Activated naive CD4-positive, alpha-beta T cell treated with anti-CD3 and anti-CD28 coated beads for 36 hours (primary cell): ENCODE data around the gene CRB1. TPM values are rescaled to one million over a fixed set of nuclear protein-coding genes. Genes with fewer than 3 reads are reported as not detected.

Experiments
- CTCF ChIA-PET: fragments of 350-600 bp; sonication (Branson Sonifier 250); formaldehyde crosslinking; loops from one replicate; lab custom pipeline; 2021; ENCODE audit warnings: antibody characterized with exemption; lab: Charles Lee
- DNase-seq: peaks from one replicate; pipeline ENCODE4 v3.0.0-alpha.2; 2020
- H3K27ac Mint-ChIP-seq: one replicate; pipeline ENCODE4 v1.8.0; 2021; ENCODE audit warnings: mild to moderate bottlenecking, mixed read lengths
- H3K27me3 Mint-ChIP-seq: one replicate; pipeline ENCODE4 v1.8.0; 2021; ENCODE audit warnings: low read depth, mixed read lengths
- H3K36me3 Mint-ChIP-seq: one replicate; pipeline ENCODE4 v1.8.0; 2021; ENCODE audit warnings: low read depth, mixed read lengths
- H3K4me1 Mint-ChIP-seq: one replicate; pipeline ENCODE4 v1.8.0; 2021; ENCODE audit warnings: low read depth, mixed read lengths
- H3K4me3 Mint-ChIP-seq: one replicate; pipeline ENCODE4 v1.8.0; 2021; ENCODE audit warnings: mild to moderate bottlenecking, moderate library complexity, mixed read lengths
- H3K9me3 Mint-ChIP-seq: one replicate; pipeline ENCODE4 v1.8.0; 2021; ENCODE audit warnings: mixed read lengths
- intact Hi-C: fragments of 100-400 bp; cut with micrococcal nuclease; formaldehyde crosslinking; loops from one replicate; pipeline ENCODE4 v1.15.1; 2023
- total RNA-seq, 2 experiments: library from RNA; stranded (reverse); gene quantifications; one replicate each; pipeline ENCODE4 v1.2.3, GENCODE V29; 2021

The CRB1 gene
- total RNA-seq, 2 experiments from 2014 or later, result not detected

- H3K9me3 Mint-ChIP-seq, result no peaks in the 10 kb centered on the region
- no peaks in the 10 kb centered on the region for H3K4me1 Mint-ChIP-seq
- no peaks in the 10 kb centered on the region for H3K36me3 Mint-ChIP-seq
- no peak overlapping the region for H3K4me3 Mint-ChIP-seq
- no peaks in the 10 kb centered on the region for H3K27me3 Mint-ChIP-seq
- no peak overlapping the region for H3K27ac Mint-ChIP-seq
- intact Hi-C loops, result no loop called here
- CTCF ChIA-PET, result no interaction called here
- DNase-seq, result no peak
Measured at GRCh38 chr1:197264936-197265567, 3.0 kb upstream of the CRB1 start.

DNA sequence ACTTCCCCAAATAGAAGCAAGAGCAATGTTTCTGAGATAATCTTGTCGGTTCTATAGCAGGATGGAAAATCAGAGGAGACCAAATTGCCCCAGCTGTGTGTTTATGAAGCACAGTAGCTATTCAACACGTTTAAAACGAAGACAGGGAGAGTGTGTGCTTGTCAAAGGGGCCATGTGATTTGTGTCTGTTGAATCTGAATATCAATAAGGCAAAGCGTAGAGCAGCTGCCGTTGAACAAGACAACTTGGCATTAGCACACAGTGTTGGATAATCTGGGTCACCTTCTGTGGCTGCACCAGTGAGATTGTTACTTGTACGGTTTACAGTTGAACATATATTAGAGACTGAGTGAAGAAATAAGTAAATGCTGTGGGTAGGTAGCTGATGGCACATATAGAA, 1.0 kb downstream of the CRB1 start:
- H3K27me3 Mint-ChIP-seq, result no peaks in the 10 kb centered on the region
- intact Hi-C loops, result no loop called here
- H3K27ac Mint-ChIP-seq, result no peak overlapping the region
- H3K9me3 Mint-ChIP-seq, result no peaks in the 10 kb centered on the region
- H3K4me1 Mint-ChIP-seq, result no peaks in the 10 kb centered on the region
- CTCF ChIA-PET, result interaction anchor here (0.6 kb wide), 1 partner anchor 131 kb away, joined by 5 read pairs; no protein-coding TSS in a partner anchor
- no peaks in the 10 kb centered on the region for H3K36me3 Mint-ChIP-seq
- DNase-seq, result no peak
- H3K4me3 Mint-ChIP-seq, result no peak overlapping the region

DNA sequence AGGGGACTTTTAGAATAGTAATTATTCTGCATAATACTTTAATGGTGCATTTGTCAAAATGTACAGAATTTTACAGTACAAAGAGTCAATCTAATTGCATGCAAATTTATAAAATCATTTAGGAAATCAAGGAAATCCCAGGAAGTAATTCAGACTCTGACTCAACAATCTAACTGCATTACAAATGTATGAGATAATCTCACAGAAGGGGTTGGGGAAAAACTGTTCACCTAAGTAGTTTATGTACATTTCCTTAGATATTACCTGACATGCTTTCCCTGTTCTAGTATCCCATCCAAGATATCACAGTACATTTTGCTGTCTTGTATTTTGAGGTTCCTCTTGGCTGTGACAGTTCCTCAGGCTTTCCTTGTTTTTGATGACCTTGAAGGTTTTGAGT, 4.7 kb downstream of the CRB1 start:
- H3K36me3 Mint-ChIP-seq, result no peaks in the 10 kb centered on the region
- H3K9me3 Mint-ChIP-seq, result no peaks in the 10 kb centered on the region
- H3K27me3 Mint-ChIP-seq, result no peaks in the 10 kb centered on the region
- CTCF ChIA-PET, result no interaction called here
- H3K27ac Mint-ChIP-seq, result no peak overlapping the region
- intact Hi-C loops, result no loop called here
- no peak overlapping the region for H3K4me3 Mint-ChIP-seq
- no peaks in the 10 kb centered on the region for H3K4me1 Mint-ChIP-seq
- no peak for DNase-seq

DNA sequence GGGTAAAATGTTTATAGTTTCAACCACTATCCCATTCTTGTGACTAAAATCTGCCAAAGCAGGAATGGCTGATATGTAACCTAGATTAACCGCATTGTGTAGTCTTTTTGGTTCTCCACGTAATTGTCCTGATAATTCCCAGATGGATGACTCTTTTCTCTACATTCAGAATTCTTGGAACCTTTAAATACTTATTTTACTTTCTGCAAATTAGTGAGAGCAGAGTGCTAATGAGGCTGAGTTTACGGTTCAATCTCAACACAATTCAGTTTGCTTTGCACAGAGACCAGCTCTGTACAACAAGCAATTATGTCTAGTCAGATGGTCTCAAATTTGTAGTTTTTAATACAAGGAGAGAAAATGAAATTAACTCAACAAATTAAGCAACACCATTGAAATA, 9.1 kb downstream of the CRB1 start:
- intact Hi-C loops, result no loop called here
- no peak overlapping the region for H3K4me3 Mint-ChIP-seq
- DNase-seq, result no peak
- H3K9me3 Mint-ChIP-seq, result no peaks in the 10 kb centered on the region
- H3K4me1 Mint-ChIP-seq, result no peaks in the 10 kb centered on the region
- CTCF ChIA-PET, result interaction anchor here (0.6 kb wide), 1 partner anchor 13 kb away, joined by 4 read pairs; no protein-coding TSS in a partner anchor
- no peaks in the 10 kb centered on the region for H3K36me3 Mint-ChIP-seq
- no peak overlapping the region for H3K27ac Mint-ChIP-seq
- H3K27me3 Mint-ChIP-seq, result no peaks in the 10 kb centered on the region

GRCh38 chr1:197284325-197284724, 16.3 kb downstream of the CRB1 start:
- DNase-seq, result no peak
- Mint-ChIP-seq H3K9me3 (no peaks in the 10 kb centered on the region), H3K36me3 (no peaks in the 10 kb centered on the region), H3K27ac (no peak overlapping the region), H3K4me3 (no peak overlapping the region), H3K27me3 (peaks cover 3% of the 10 kb centered on the region), H3K4me1 (no peaks in the 10 kb centered on the region)
- CTCF ChIA-PET, result interaction anchor here (1.1 kb wide), 1 partner anchor 11 kb away, joined by 3 read pairs; no protein-coding TSS in a partner anchor
- intact Hi-C loops, result no loop called here

GRCh38 chr1:197284966-197285365, 16.9 kb downstream of the CRB1 start:
- intact Hi-C loops, result no loop called here
- DNase-seq, result no peak
- CTCF ChIA-PET, result interaction anchor here (0.6 to 1.1 kb wide), 2 partner anchors 10 to 25 kb away, joined by 3 read pairs; no protein-coding TSS in a partner anchor
- Mint-ChIP-seq H3K27ac (no peak overlapping the region), H3K4me1 (no peaks in the 10 kb centered on the region), H3K4me3 (no peak overlapping the region), H3K9me3 (no peaks in the 10 kb centered on the region), H3K27me3 (peaks cover 3% of the 10 kb centered on the region), H3K36me3 (no peaks in the 10 kb centered on the region)

- H3K27me3 Mint-ChIP-seq, result peaks cover 3% of the 10 kb centered on the region
- H3K27ac Mint-ChIP-seq, result no peak overlapping the region
- no peak overlapping the region for H3K4me3 Mint-ChIP-seq
- intact Hi-C loops, result no loop called here
- DNase-seq, result peak; percentile 5
- H3K36me3 Mint-ChIP-seq, result no peaks in the 10 kb centered on the region
- no peaks in the 10 kb centered on the region for H3K4me1 Mint-ChIP-seq
- CTCF ChIA-PET, result interaction anchor here (0.6 kb wide), 1 partner anchor 24 kb away, joined by 3 read pairs; no protein-coding TSS in a partner anchor
- no peaks in the 10 kb centered on the region for H3K9me3 Mint-ChIP-seq
Measured at GRCh38 chr1:197285526-197286205, 17.6 kb downstream of the CRB1 start.

DNA sequence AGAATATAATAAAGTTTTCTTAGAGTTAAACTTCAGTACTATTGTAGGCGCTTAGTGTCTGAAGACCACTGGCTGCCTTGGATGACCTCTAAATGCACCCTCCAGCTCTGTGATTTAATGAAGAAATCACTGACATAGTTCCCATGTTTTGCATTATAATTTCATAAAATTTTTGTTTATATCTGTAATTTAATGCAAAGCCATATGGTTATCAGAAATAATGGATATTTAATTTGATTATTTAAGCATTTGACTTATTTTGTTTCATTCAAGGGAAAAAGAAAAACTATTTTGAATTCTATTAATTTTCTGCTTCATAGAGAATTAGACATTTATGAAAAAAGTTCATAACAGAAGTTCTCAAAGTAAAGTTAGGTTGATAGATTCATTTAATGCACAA, 18.6 kb downstream of the CRB1 start:
- Mint-ChIP-seq H3K27me3 (peaks cover 4% of the 10 kb centered on the region), H3K4me3 (no peak overlapping the region), H3K4me1 (no peaks in the 10 kb centered on the region), H3K36me3 (peaks cover under 1% of the 10 kb centered on the region), H3K27ac (no peak overlapping the region), H3K9me3 (peaks cover under 1% of the 10 kb centered on the region)
- CTCF ChIA-PET, result no interaction called here
- intact Hi-C loops, result no loop called here
- no peak for DNase-seq

DNA sequence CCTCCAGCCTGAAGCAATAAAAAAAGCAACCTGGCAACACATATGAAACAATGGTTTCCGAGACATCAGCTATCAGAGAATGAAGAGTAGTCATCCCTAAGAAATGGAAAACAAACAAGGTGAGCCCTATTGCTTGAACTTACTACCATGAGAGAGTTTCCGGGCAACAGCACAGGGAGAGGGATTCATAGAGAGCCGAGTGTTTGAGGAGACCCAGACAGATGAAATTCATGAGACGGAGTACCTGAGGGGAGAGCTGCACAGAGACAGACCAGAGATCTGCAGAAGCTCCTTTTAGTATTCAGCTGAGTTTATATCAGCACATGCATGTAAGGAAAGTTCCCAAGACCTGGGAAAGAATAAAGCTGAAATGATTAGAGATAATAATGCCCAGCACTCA, 19.8 kb downstream of the CRB1 start:
- Mint-ChIP-seq H3K27me3 (peaks cover 6% of the 10 kb centered on the region), H3K4me1 (no peaks in the 10 kb centered on the region), H3K27ac (no peak overlapping the region), H3K4me3 (no peak overlapping the region), H3K9me3 (peaks cover 4% of the 10 kb centered on the region), H3K36me3 (peaks cover 4% of the 10 kb centered on the region)
- DNase-seq, result no peak
- CTCF ChIA-PET, result no interaction called here
- intact Hi-C loops, result no loop called here

- Mint-ChIP-seq H3K36me3 (no peaks in the 10 kb centered on the region), H3K4me3 (no peak overlapping the region), H3K27me3 (no peaks in the 10 kb centered on the region), H3K4me1 (no peaks in the 10 kb centered on the region), H3K9me3 (no peaks in the 10 kb centered on the region), H3K27ac (no peak overlapping the region)
- CTCF ChIA-PET, result no interaction called here
- no peak for DNase-seq
- intact Hi-C loops, result no loop called here
Measured at GRCh38 chr1:197302775-197303174, 34.7 kb downstream of the CRB1 start.

DNA sequence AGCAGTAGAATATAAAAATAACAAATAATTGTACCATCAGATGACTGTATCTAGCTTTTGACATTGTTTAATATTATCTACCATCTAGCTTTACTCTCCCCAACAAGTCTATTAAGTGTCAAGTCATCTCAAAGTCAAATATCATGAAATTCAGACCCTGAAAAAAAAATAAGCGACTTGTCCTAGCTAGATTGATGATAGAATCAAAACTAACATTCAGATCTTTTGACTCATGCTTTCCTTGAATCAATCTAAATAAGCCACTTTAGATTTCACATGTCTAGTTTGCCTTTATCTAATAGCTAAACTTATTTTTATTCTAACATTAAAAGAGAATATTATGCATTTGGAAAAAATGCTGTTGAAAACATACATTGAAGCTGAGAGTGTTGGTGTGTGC, 35.4 kb downstream of the CRB1 start:
- CTCF ChIA-PET, result no interaction called here
- H3K4me3 Mint-ChIP-seq, result no peak overlapping the region
- no peak for DNase-seq
- no peak overlapping the region for H3K27ac Mint-ChIP-seq
- intact Hi-C loops, result no loop called here
- H3K4me1 Mint-ChIP-seq, result no peaks in the 10 kb centered on the region
- no peaks in the 10 kb centered on the region for H3K36me3 Mint-ChIP-seq
- no peaks in the 10 kb centered on the region for H3K27me3 Mint-ChIP-seq
- H3K9me3 Mint-ChIP-seq, result no peaks in the 10 kb centered on the region

GRCh38 chr1:197304638-197305200, 36.7 kb downstream of the CRB1 start:
- H3K4me3 Mint-ChIP-seq, result no peak overlapping the region
- no peak for DNase-seq
- no peaks in the 10 kb centered on the region for H3K36me3 Mint-ChIP-seq
- no peaks in the 10 kb centered on the region for H3K4me1 Mint-ChIP-seq
- no peaks in the 10 kb centered on the region for H3K27me3 Mint-ChIP-seq
- H3K27ac Mint-ChIP-seq, result no peak overlapping the region
- CTCF ChIA-PET, result no interaction called here
- no peaks in the 10 kb centered on the region for H3K9me3 Mint-ChIP-seq
- intact Hi-C loops, result no loop called here

DNA sequence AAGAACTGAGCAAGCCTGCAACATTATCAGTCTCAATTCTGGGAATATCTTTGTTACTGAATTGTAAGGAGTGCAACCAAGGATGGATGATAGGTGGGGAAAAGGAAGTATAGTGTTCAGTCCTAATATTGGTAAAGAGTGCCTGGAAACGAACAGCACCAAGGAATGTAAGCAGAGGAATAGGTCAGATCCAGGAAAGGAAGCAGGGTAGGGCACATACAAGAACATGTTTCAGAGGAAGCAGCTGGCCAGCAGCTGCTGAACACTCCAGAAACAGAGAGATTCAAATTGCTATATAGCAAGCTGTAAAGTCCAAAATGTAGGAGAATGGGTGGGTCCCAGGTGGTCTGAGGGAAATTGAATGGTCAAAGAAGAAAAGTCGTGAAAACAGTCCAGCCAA, 37.9 kb downstream of the CRB1 start:
- Mint-ChIP-seq H3K36me3 (no peaks in the 10 kb centered on the region), H3K4me3 (no peak overlapping the region)

More for the DNA sequence above, 37.9 kb downstream of the CRB1 start:
- CTCF ChIA-PET, result no interaction called here
- Mint-ChIP-seq H3K9me3 (no peaks in the 10 kb centered on the region), H3K27ac (no peak overlapping the region), H3K27me3 (no peaks in the 10 kb centered on the region), H3K4me1 (no peaks in the 10 kb centered on the region)
- no peak for DNase-seq
- intact Hi-C loops, result no loop called here
